Fibroblast of pulmonary artery (primary cell): ENCODE results near the gene UTP3.
"Not testable (repeated sequence)": the region's sequence is repeated elsewhere in the genome, so short reads cannot be mapped to it uniquely, and the experiment has no call there.

Experiments
- DNase-seq: peaks from one replicate; pipeline ENCODE4 v3.0.0-alpha.2; 2010; ENCODE audit warnings: low read depth
- H3K4me3 ChIP-seq: replicated peaks from 2 replicates; pipeline ENCODE4 v1.5.1; 2011; ENCODE audit warnings: low read depth, mild to moderate bottlenecking, control low read depth, low read length, moderate library complexity
- CTCF ChIP-seq: IDR thresholded peaks from 2 replicates; pipeline ENCODE4 v1.5.1; 2011; ENCODE audit warnings: mild to moderate bottlenecking, control low read depth, low read length, inconsistent platforms; ENCODE audit errors: missing control alignments

The UTP3 gene

GRCh38 chr4:70688795-70689231 is 481 bp downstream of the UTP3 start:
- no peak for TF ChIP-seq CTCF
- H3K4me3 ChIP-seq: peak overlapping the region; percentile 73
- peak; percentile 20 for DNase-seq

GRCh38 chr4:70691661-70692060 is 3.3 kb downstream of the UTP3 start:
- no peak overlapping the region for H3K4me3 ChIP-seq
- TF ChIP-seq CTCF: no peak

GRCh38 chr4:70694633-70695032 is 6.3 kb downstream of the UTP3 start:
- not testable (repeated sequence) for H3K4me3 ChIP-seq, DNase-seq

More at GRCh38 chr4:70691661-70692060, 3.3 kb downstream of the UTP3 start:
- DNase-seq: no peak

- not testable (repeated sequence) for DNase-seq, H3K4me3 ChIP-seq
These were observed 10.1 kb downstream of the UTP3 start for GRCh38 chr4:70698435-70698834.

GRCh38 chr4:70700712-70701111 is 12.4 kb downstream of the UTP3 start:
- DNase-seq: no peak
- TF ChIP-seq CTCF: no peak
- no peak overlapping the region for H3K4me3 ChIP-seq

- no peak for TF ChIP-seq CTCF
- no peak for DNase-seq
- no peak overlapping the region for H3K4me3 ChIP-seq
These were observed 12.9 kb downstream of the UTP3 start for GRCh38 chr4:70701271-70701670.

- not testable (repeated sequence) for H3K4me3 ChIP-seq, DNase-seq
These were observed 14.3 kb downstream of the UTP3 start for GRCh38 chr4:70702592-70702991.

GRCh38 chr4:70703619-70704214 is 15.4 kb downstream of the UTP3 start:
- peak; percentile 35 for DNase-seq
- H3K4me3 ChIP-seq: peak overlapping the region; percentile 76
- no peak for TF ChIP-seq CTCF
